Common myeloid progenitor, CD34-positive (primary cell): ENCODE measurements around the gene ANKDD1A.

Experiments
- CTCF ChIA-PET: fragments of 350-600 bp; sonication (Branson Sonifier 250); formaldehyde crosslinking; loops from one replicate; lab custom pipeline; 2021; ENCODE audit warnings: antibody characterized with exemption; lab: Charles Lee
- POLR2A ChIA-PET: fragments of 350-600 bp; sonication (Branson Sonifier 250); formaldehyde crosslinking; loops from one replicate; lab custom pipeline; 2021; ENCODE audit warnings: antibody characterized with exemption; lab: Charles Lee
- DNase-seq, 3 donors: peaks; one replicate each; pipeline versions ENCODE4 v3.0.0 to v3.0.0-alpha.2; 2013
- H3K27ac ChIP-seq, 2 experiments: 1 replicate in 1 of 2; 2 replicates in 1 of 2; pipeline ENCODE4 v1.7.0; 2013; ENCODE audit warnings: inconsistent platforms in 2 of 2, low read length in 2 of 2, mild to moderate bottlenecking in 2 of 2, low read depth in 1 of 2, moderate library complexity in 1 of 2; ENCODE audit not compliant: severe bottlenecking in 2 of 2, insufficient read depth in 1 of 2, poor library complexity in 1 of 2
- H3K27me3 ChIP-seq, 5 experiments: replicated peaks in 2 of 5; 1 replicate in 3 of 5; 2 replicates in 2 of 5; pipeline versions ENCODE4 v1.6.1 to v1.7.0; 2013; ENCODE audit warnings: low read length in 4 of 5, mild to moderate bottlenecking in 2 of 5, moderate library complexity in 2 of 5, inconsistent platforms in 1 of 5; ENCODE audit not compliant: insufficient read depth in 5 of 5, control insufficient read depth in 4 of 5
- H3K36me3 ChIP-seq, 4 experiments: 1 replicate in 2 of 4; 2 replicates in 2 of 4; pipeline versions ENCODE4 v1.6.1 to v1.7.0; 2013; ENCODE audit warnings: low read length in 3 of 4, control low read depth in 1 of 4, mild to moderate bottlenecking in 1 of 4; ENCODE audit not compliant: control insufficient read depth in 4 of 4, insufficient read depth in 4 of 4
- H3K4me1 ChIP-seq, 4 experiments: 1 replicate in 3 of 4; 2 replicates in 1 of 4; pipeline versions ENCODE4 v1.6.1 to v1.7.1; 2013; ENCODE audit warnings: low read length in 3 of 4, mild to moderate bottlenecking in 3 of 4, control low read depth in 1 of 4, inconsistent platforms in 1 of 4, moderate library complexity in 1 of 4; ENCODE audit not compliant: control insufficient read depth in 4 of 4, insufficient read depth in 4 of 4; ENCODE audit errors: control extremely low read depth in 1 of 4
- H3K4me3 ChIP-seq, 7 experiments: 1 replicate in 4 of 7; 2 replicates in 3 of 7; pipeline versions ENCODE4 v1.5.1 to v1.7.0; 2013; ENCODE audit warnings: mild to moderate bottlenecking in 7 of 7, low read length in 6 of 7, moderate library complexity in 6 of 7, inconsistent platforms in 2 of 7, low read depth in 2 of 7, control low read depth in 1 of 7; ENCODE audit not compliant: insufficient read depth in 4 of 7, control insufficient read depth in 1 of 7; ENCODE audit errors: extremely low read depth in 1 of 7
- H3K9me3 ChIP-seq, 5 experiments: 1 replicate in 4 of 5; 2 replicates in 1 of 5; pipeline versions ENCODE4 v1.6.1 to v1.7.1; 2013; ENCODE audit warnings: low read length in 4 of 5, mild to moderate bottlenecking in 2 of 5, inconsistent platforms in 1 of 5, low read depth in 1 of 5, moderate library complexity in 1 of 5; ENCODE audit not compliant: control insufficient read depth in 4 of 5, insufficient read depth in 2 of 5; ENCODE audit errors: control extremely low read depth in 1 of 5
- WGBS: methylation state at CpG from one replicate; pipeline ENCODE4 v1.1.5; 2013; ENCODE audit not compliant: insufficient coverage; 5-methylcytosine and 5-hydroxymethylcytosine counted together

Gene ANKDD1A

DNA sequence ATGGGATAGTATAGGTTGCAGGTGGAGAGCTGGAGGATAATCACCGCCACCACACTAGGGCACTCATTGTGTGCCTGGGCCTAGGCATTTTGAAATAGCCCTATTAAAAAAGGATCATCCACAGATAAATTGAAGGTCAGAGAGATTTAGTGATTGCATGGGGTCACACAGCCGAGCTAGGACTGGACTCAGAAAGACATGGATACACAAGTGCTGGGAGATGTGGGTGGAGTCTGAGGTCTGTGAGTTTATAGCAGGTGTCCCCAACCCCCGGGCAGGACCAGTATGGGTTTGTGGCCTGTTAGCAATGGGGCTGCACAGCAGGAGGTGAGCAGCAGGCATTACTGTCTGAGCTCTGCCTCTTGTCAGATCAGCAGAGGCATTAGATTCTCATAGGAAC lies 5.3 kb upstream of the ANKDD1A start:
- H3K4me1 ChIP-seq, result peaks cover 3 to 14% (median 9%) of the 10 kb centered on the region in 4 experiments
- H3K27ac ChIP-seq, result no peak overlapping the region
- H3K9me3 ChIP-seq, result peaks cover 0 to under 1% (median 0%) of the 10 kb centered on the region in 5 experiments
- no peak for DNase-seq
- no peaks in the 10 kb centered on the region for H3K36me3 ChIP-seq
- 100% methylated on average over 2 of the region's 3 CpGs for WGBS
- CTCF ChIA-PET, result interaction anchor here (0.6 to 6.1 kb wide), 15 partner anchors 9 to 178 kb away, joined by 3 to 41 read pairs (median 4); no protein-coding TSS in a partner anchor
- POLR2A ChIA-PET, result interaction anchor here (0.8 to 0.9 kb wide), 2 partner anchors 49 to 175 kb away, joined by 3 read pairs; no protein-coding TSS in a partner anchor
- peaks cover 0 to 4% (median 4%) of the 10 kb centered on the region in 5 experiments for H3K27me3 ChIP-seq
- H3K4me3 ChIP-seq, result no peak overlapping the region

GRCh38 chr15:64907991-64908390 lies 3.7 kb upstream of the ANKDD1A start:
- CTCF ChIA-PET, result no interaction called here
- Histone ChIP-seq H3K36me3 (no peaks in the 10 kb centered on the region), H3K9me3 (no peaks in the 10 kb centered on the region), H3K4me1 (peaks cover 0 to 16% (median 12%) of the 10 kb centered on the region in 4 experiments), H3K27me3 (peaks cover 0 to 11% (median 4%) of the 10 kb centered on the region in 5 experiments), H3K4me3 (no peak overlapping the region), H3K27ac (no peak overlapping the region)
- WGBS, result no CpG with 5 or more reads among the region's 1 CpG
- no peak for DNase-seq
- POLR2A ChIA-PET, result no interaction called here

DNA sequence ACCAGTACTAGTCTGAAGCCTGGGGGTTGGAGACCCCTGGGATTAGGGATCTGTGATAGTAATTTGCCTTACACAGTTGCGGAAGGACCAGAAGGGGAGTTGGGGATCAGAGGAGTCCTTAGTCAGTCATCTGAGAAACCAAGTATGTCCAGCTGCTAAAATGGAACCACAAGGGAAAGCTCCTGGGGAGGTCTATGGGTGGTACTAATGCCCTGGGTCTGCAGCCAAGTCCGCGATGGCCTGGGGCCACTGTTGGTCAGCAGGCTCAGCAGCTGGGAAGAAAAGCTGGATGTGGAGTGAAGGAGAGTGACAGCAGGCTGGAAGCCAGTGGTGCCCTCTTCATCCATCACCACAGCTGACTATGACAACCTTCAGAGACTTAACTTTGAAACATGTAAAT lies 2.2 kb upstream of the ANKDD1A start:
- peaks cover 0 to 11% (median 4%) of the 10 kb centered on the region in 5 experiments for H3K27me3 ChIP-seq
- no peaks in the 10 kb centered on the region for H3K9me3 ChIP-seq
- peaks cover 0 to 16% (median 12%) of the 10 kb centered on the region in 4 experiments for H3K4me1 ChIP-seq
- POLR2A ChIA-PET, result no interaction called here
- no peak overlapping the region for H3K27ac ChIP-seq
- DNase-seq, result no peak
- no peak overlapping the region for H3K4me3 ChIP-seq
- H3K36me3 ChIP-seq, result no peaks in the 10 kb centered on the region
- CTCF ChIA-PET, result interaction anchor here (0.6 to 1.8 kb wide), 4 partner anchors 54 to 223 kb away, joined by 3 to 5 read pairs (median 3); no protein-coding TSS in a partner anchor
- WGBS, result no CpG with 5 or more reads among the region's 3 CpGs

GRCh38 chr15:64912379-64913325 lies 950 bp downstream of the ANKDD1A start:
- H3K27me3 ChIP-seq, result peaks cover 0 to 11% (median 4%) of the 10 kb centered on the region in 5 experiments
- ChIA-PET CTCF (interaction anchor here (0.6 to 1.4 kb wide), 3 partner anchors 72 to 248 kb away, joined by 3 to 4 read pairs (median 3); no protein-coding TSS in a partner anchor), POLR2A (no interaction called here)
- WGBS, result over 99% methylated on average over 13 of the region's 15 CpGs
- peaks cover 0 to 37% (median 24%) of the 10 kb centered on the region in 4 experiments for H3K4me1 ChIP-seq
- H3K4me3 ChIP-seq, result peak overlapping the region in 2 of 7 experiments; percentile 74
- no peak for DNase-seq
- H3K27ac ChIP-seq, result no peak overlapping the region
- H3K36me3 ChIP-seq, result no peaks in the 10 kb centered on the region
- no peaks in the 10 kb centered on the region for H3K9me3 ChIP-seq

GRCh38 chr15:64915518-64916227 lies 4.0 kb downstream of the ANKDD1A start:
- no peak overlapping the region for H3K4me3 ChIP-seq
- no peak for DNase-seq
- WGBS, result 44% methylated on average over 9 of the region's 13 CpGs
- ChIA-PET CTCF (interaction anchor here (1.0 to 2.4 kb wide), 2 partner anchors 9 to 80 kb away, joined by 4 to 10 read pairs; no protein-coding TSS in a partner anchor), POLR2A (no interaction called here)
- H3K27me3 ChIP-seq, result peaks cover 0 to 9% (median 4%) of the 10 kb centered on the region in 5 experiments
- peaks cover 0 to 37% (median 24%) of the 10 kb centered on the region in 4 experiments for H3K4me1 ChIP-seq
- H3K27ac ChIP-seq, result no peak overlapping the region
- no peaks in the 10 kb centered on the region for H3K36me3 ChIP-seq
- no peaks in the 10 kb centered on the region for H3K9me3 ChIP-seq

DNA sequence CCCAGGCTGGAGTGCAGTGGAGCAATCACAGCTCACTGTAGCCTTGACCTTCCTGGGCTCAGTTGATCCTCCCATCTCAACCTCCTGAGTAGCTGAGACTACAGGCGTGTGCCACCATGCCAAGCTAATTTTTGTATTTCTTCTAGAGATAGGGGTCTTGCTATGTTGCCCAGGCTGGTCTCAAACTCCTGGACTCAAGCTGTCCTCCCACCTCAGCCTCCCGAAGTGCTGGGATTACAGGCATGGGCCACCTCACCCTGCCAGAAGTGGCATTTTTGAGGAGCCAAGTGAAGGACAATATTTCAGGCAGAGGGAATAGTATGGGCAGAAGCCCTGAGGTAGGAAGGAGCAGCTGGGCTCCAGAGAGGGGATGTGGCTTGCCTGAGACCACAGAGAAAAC lies 4.7 kb downstream of the ANKDD1A start:
- ChIA-PET CTCF (interaction anchor here (2.4 kb wide), 1 partner anchor 10 kb away, joined by 10 read pairs; no protein-coding TSS in a partner anchor), POLR2A (interaction anchor here (0.6 kb wide), 1 partner anchor 18 kb away, joined by 3 read pairs; no protein-coding TSS in a partner anchor)
- no peak overlapping the region for H3K27ac ChIP-seq
- 100% methylated on average over 2 of the region's 2 CpGs for WGBS
- peak in 1 of 3 donors; percentile 30 for DNase-seq
- H3K27me3 ChIP-seq, result peaks cover 0 to 7% (median 0%) of the 10 kb centered on the region in 5 experiments
- peaks cover 0 to 33% (median 21%) of the 10 kb centered on the region in 4 experiments for H3K4me1 ChIP-seq
- H3K4me3 ChIP-seq, result no peak overlapping the region
- H3K9me3 ChIP-seq, result no peaks in the 10 kb centered on the region
- no peaks in the 10 kb centered on the region for H3K36me3 ChIP-seq
